ENCODE measurements around the gene GPNMB.

GPNMB gene

DNA sequence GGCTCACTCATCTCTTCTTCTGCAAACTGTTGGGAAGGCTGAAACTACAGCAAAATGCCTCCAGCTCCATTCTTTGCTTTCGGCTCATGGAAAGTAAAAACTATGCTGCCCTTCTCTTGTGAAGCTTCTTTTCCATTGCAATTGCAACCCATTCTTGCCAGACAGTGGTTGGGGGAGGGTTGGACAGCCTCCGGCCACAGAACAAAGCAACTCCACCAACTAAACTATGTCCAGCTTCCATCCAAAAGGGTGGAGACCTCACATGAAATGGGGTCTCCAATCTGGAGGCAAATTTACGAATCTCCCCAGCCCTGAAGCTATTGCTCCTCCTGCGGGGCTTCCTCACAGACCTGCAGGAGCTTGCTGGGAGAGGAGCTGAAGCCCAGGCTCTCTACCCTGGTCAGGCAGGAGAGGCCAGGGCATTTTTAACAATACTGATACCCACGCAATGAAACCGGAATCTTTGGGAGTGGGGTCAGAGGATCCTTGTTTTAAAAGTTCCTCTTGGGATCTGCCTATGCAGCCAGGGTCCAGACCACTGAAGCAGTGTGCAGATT is 549 bp downstream of the GPNMB start:
- peaks cover 91% of the 10 kb centered on the region for H3K27me3 Mint-ChIP-seq
- ATAC-seq (no peak), DNase-seq (no peak)
- H3K4me1 Mint-ChIP-seq, result peaks cover 7% of the 10 kb centered on the region
- peak overlapping the region in 1 of 2 donors; percentile 37 for H3K4me3 Mint-ChIP-seq
- H3K9me3 Mint-ChIP-seq, result peaks cover 8 to 11% of the 10 kb centered on the region in 2 donors
- no peak overlapping the region for H3K27ac Mint-ChIP-seq

GRCh38 chr7:23247603-23248335 is 1.2 kb downstream of the GPNMB start:
- peaks cover 8 to 15% of the 10 kb centered on the region in 2 donors for H3K9me3 Mint-ChIP-seq
- peaks cover 7% of the 10 kb centered on the region for H3K4me1 Mint-ChIP-seq
- ATAC-seq (no peak), DNase-seq (no peak)
- H3K4me3 Mint-ChIP-seq, result peak overlapping the region; percentile 23 to 64
- peaks cover 97% of the 10 kb centered on the region for H3K27me3 Mint-ChIP-seq
- peak overlapping the region in 1 of 2 donors; percentile 50 for H3K27ac Mint-ChIP-seq

GRCh38 chr7:23249486-23249885 is 2.9 kb downstream of the GPNMB start:
- no peak for ATAC-seq
- peaks cover 93% of the 10 kb centered on the region for H3K27me3 Mint-ChIP-seq

DNA sequence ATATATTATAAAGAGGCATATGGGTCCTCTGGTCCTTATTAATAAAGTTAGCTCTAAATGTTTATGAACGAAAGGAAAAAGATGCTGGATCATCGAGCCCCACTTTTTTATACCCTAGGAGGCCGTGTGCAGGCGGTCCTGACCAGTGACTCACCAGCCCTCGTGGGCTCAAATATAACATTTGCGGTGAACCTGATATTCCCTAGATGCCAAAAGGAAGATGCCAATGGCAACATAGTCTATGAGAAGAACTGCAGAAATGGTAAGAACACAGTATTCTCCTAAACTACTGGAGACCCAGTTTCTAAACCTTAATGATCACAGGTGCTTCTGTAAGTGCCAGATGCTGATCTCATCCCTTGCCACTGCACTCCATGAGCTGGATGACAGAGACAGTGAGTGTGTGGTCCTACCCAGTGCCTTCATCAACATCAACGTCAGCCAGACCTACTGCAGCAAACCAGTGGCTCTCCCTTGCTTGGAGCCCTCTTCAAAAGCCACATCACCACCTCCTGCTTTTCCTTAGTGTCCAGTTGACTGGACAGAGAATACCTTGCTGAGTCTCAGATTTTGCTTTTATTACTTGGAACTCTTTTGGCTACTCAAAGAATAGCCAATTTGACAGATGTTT is 7.6 kb downstream of the GPNMB start:
- Mint-ChIP-seq H3K9me3 (peaks cover 8 to 15% of the 10 kb centered on the region in 2 donors), H3K27me3 (peaks cover 65% of the 10 kb centered on the region), H3K4me1 (no peaks in the 10 kb centered on the region), H3K27ac (no peak overlapping the region), H3K4me3 (no peak overlapping the region)
- DNase-seq, result no peak
- no peak for ATAC-seq

More at GRCh38 chr7:23249486-23249885, 2.9 kb downstream of the GPNMB start:
- H3K4me1 Mint-ChIP-seq, result peaks cover 7% of the 10 kb centered on the region
- H3K4me3 Mint-ChIP-seq, result no peak overlapping the region
- DNase-seq, result no peak
- H3K9me3 Mint-ChIP-seq, result peaks cover 8 to 15% of the 10 kb centered on the region in 2 donors
- H3K27ac Mint-ChIP-seq, result no peak overlapping the region

DNA sequence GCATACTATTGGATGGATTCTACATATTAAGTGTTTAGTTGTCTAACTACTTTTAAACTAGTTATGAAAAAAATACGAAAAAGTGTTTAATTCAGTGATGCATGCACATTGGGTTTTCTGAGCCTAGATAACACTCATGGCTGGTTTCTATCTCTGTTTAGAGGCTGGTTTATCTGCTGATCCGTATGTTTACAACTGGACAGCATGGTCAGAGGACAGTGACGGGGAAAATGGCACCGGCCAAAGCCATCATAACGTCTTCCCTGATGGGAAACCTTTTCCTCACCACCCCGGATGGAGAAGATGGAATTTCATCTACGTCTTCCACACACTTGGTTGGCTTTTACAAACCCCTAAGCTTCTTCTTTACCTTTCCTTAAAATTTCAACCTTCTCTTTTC is 10.2 kb downstream of the GPNMB start:
- DNase-seq, result no peak

GRCh38 chr7:23260371-23260770 is 13.8 kb downstream of the GPNMB start:
- H3K4me1 Mint-ChIP-seq, result no peaks in the 10 kb centered on the region
- ATAC-seq (no peak), DNase-seq (no peak)
- no peaks in the 10 kb centered on the region for H3K9me3 Mint-ChIP-seq
- peaks cover 16% of the 10 kb centered on the region for H3K27me3 Mint-ChIP-seq
- H3K27ac Mint-ChIP-seq, result no peak overlapping the region
- no peak overlapping the region for H3K4me3 Mint-ChIP-seq

More for the DNA sequence above, 10.2 kb downstream of the GPNMB start:
- no peak for ATAC-seq
- H3K27me3 Mint-ChIP-seq, result peaks cover 42% of the 10 kb centered on the region
- H3K4me1 Mint-ChIP-seq, result no peaks in the 10 kb centered on the region
- no peak overlapping the region for H3K4me3 Mint-ChIP-seq
- H3K9me3 Mint-ChIP-seq, result peaks cover under 1 to 8% of the 10 kb centered on the region in 2 donors
- H3K27ac Mint-ChIP-seq, result no peak overlapping the region

DNA sequence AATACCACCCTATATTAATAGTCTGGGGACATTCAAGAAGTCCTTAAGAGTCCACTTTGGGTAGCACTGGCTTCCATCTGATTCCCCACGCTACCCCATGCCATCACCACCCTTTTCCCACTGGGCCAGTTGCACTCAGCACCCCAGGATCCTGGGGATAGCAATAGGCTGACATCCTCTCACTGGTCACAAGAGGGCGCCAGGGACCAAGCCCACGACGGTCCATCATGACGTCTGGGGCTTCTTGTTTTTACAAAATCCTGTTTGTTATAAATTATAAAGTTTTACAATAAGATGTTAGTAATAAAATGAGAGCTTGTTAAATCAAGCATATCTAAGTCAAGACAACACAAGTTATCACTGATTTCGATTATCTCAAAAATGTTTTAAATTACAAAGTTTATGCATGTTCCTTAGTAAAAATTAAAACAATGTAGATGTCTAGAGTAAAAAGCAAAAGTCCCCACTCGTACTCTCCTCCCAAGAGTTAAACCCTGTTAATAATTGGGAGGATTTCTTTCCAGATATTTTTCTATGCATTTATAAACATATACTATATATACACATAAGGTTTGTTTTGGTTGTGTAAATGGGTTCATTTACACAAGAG is 15.4 kb downstream of the GPNMB start:
- peak; percentile 50 to 55 for DNase-seq
- Mint-ChIP-seq H3K27ac (no peak overlapping the region), H3K27me3 (peaks cover 16% of the 10 kb centered on the region), H3K4me1 (no peaks in the 10 kb centered on the region), H3K4me3 (no peak overlapping the region), H3K9me3 (no peaks in the 10 kb centered on the region)
- peak; percentile 81 for ATAC-seq

DNA sequence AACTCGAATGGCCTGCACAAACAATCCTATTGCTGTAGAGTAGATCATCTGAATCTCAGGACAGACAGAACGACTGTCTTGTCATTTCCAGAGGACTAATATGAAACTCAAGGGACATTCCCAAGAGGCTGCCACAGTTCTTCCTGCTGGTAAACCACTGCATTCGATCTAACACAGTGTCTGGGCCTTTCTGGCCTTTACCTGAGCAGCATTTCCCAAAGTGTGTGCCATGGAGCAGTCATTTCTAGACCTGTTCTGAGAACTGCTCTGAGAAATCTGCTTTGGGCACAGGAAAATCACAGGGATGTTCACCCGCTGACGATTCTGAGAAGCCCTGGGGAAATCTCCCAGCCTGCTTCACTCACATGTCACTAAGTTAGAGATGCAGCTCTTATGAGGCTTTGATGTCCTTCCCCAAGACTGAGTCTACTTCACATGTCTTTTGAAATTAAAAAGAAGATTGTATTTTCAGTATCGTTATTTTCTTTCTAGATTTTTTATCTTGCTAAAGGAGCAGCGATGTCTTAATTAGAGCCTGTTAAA is 18.4 kb downstream of the GPNMB start:
- ATAC-seq (no peak), DNase-seq (no peak)
- Mint-ChIP-seq H3K27ac (no peak overlapping the region), H3K27me3 (no peaks in the 10 kb centered on the region), H3K4me1 (no peaks in the 10 kb centered on the region), H3K9me3 (no peaks in the 10 kb centered on the region), H3K4me3 (no peak overlapping the region)

DNA sequence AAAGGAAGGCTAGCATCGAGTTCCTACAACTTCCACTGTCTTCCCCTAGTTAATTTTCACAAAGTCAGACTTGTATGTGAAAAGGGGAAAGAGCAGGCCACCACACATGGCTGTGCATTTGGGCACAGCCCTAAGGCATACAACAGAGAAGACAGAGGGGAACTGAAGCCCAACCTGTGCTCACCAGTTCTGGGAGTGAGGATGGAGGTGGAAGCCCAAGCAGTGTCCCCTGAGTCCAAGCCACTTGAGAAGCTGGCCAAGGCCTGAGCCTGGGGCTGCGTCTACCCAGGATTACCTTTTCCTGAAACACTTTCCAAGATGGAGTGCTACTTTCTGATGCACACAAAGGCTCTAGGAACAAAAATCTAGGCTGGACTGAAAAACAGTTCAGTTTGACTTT is 20.3 kb downstream of the GPNMB start:
- no peak for DNase-seq
- ATAC-seq, result no peak
- H3K4me3 Mint-ChIP-seq, result no peak overlapping the region
- H3K27ac Mint-ChIP-seq, result no peak overlapping the region
- H3K9me3 Mint-ChIP-seq, result no peaks in the 10 kb centered on the region
- H3K4me1 Mint-ChIP-seq, result no peaks in the 10 kb centered on the region
- peaks cover 1% of the 10 kb centered on the region for H3K27me3 Mint-ChIP-seq

DNA sequence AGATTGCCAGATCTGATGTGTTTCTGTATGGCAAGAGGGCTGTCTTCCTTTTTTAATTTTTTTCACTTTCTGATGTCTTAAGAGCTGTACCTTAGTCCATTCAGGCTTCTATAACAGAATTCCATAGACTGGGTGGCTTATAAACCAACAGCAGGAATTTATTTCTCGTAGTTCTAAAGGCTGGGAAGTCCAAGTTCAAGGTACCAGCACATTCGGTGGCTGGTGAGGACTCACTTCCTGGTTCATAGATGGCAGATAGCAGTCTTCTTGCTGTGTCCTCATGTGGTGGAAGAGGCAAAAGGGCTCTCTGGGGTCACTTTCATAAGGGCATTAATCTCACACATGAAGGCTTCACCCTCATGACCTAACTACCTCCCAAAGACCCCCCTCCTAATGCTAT is 20.8 kb downstream of the GPNMB start:
- no peak overlapping the region for H3K27ac Mint-ChIP-seq

GRCh38 chr7:23268167-23268566 is 21.6 kb downstream of the GPNMB start:
- Mint-ChIP-seq H3K4me1 (peaks cover 12% of the 10 kb centered on the region), H3K9me3 (no peaks in the 10 kb centered on the region), H3K27ac (no peak overlapping the region), H3K27me3 (peaks cover 8% of the 10 kb centered on the region), H3K4me3 (no peak overlapping the region)
- no peak for DNase-seq
- no peak for ATAC-seq

More for the DNA sequence above, 20.8 kb downstream of the GPNMB start:
- DNase-seq (no peak), ATAC-seq (no peak)
- Mint-ChIP-seq H3K4me3 (no peak overlapping the region), H3K9me3 (no peaks in the 10 kb centered on the region), H3K4me1 (peaks cover 4% of the 10 kb centered on the region), H3K27me3 (peaks cover 5% of the 10 kb centered on the region)

DNA sequence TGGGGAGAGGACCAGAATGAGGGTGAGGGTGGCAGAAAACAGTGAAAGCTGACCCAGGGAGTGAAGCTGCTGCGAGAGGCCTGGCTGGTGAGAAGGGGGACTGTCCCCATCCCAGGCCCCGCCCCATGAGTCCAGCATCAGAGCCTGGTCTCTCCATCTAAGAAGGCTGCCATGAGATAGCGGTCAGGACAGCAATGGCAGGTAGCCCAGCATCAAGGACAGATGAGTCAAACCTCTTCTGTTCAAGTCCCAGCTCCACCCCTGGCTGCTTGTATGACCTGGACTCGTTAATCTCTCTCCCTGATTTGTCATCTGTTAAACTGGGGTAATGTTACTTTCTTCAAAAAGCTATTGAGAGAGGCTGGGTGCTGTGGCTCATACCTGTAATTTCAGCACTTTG is 22.2 kb downstream of the GPNMB start:
- no peaks in the 10 kb centered on the region for H3K9me3 Mint-ChIP-seq
- DNase-seq (no peak), ATAC-seq (no peak)
- H3K27me3 Mint-ChIP-seq, result peaks cover 8% of the 10 kb centered on the region
- peaks cover 18% of the 10 kb centered on the region for H3K4me1 Mint-ChIP-seq
- no peak overlapping the region for H3K4me3 Mint-ChIP-seq
- no peak overlapping the region for H3K27ac Mint-ChIP-seq

DNA sequence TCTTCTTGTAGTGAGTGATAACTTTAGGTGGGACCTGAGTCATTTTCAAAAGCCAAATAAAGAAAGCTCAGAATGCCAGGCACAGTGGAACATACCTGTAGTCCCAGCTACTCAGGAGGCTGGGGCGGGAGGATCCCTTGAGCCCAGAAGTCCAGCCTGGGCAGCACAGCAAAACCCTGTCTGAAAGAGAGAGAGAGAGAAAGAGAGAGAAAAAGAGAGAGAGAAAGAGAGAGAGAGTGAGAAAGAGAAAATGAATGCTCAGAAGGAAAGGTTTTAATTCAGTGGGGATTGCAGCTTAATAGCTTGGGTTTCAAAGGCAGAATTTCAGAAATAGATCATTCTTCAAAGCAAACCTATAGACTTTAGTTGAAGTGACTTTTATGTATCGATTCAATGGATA is 25.7 kb downstream of the GPNMB start:
- H3K9me3 Mint-ChIP-seq, result no peaks in the 10 kb centered on the region
- DNase-seq, result no peak
- H3K4me1 Mint-ChIP-seq, result peaks cover 25% of the 10 kb centered on the region
- H3K4me3 Mint-ChIP-seq, result no peak overlapping the region
- no peak for ATAC-seq
- peaks cover 8% of the 10 kb centered on the region for H3K27me3 Mint-ChIP-seq
- H3K27ac Mint-ChIP-seq, result no peak overlapping the region

DNA sequence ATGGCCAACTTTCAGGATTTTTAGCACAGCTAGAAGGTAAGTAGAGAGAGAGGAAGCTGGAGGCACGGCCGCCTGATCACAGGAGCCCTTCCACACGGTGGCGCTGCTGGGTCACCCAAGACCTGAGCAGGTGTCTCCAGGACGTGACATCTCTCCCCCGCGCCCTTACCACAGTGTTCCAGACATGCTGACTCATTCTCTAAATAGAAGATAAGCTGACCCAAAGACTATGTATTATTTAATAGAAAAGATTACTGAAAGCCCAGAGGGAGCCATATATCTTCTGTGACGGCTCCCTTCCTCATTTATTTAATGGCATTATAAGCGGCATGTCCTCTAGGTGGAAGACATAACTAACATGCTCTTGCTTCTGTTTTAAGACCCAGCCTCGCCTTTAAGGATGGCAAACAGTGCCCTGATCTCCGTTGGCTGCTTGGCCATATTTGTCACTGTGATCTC is 26.6 kb downstream of the GPNMB start:
- DNase-seq (peak; percentile 83 to 89), ATAC-seq (peak; percentile 98)
- Mint-ChIP-seq H3K9me3 (no peaks in the 10 kb centered on the region), H3K4me1 (peaks cover 25% of the 10 kb centered on the region), H3K27me3 (peaks cover 8% of the 10 kb centered on the region), H3K27ac (peak overlapping the region in 1 of 2 donors; percentile 83), H3K4me3 (peak overlapping the region; percentile 80)

DNA sequence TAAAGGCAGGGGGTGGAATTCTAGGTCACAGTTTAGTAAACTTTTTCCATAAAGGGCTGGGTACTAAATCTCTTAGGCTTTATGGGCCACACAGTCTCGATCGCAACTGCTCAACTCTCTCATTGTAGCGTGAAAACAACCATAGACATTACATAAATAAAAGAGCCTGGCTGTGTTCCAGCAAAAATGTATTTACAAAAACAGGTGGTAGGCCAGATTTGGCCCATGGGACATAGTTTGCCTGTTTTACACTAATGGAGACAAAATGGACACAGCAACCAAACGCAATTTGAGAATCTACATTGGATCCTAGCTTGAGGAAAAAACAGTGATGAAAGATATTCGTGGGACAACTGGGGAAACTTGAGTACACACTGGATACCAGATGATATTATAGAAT is 29.3 kb downstream of the GPNMB start:
- Mint-ChIP-seq H3K9me3 (no peaks in the 10 kb centered on the region), H3K27ac (no peak overlapping the region), H3K4me1 (peaks cover 25% of the 10 kb centered on the region), H3K4me3 (no peak overlapping the region), H3K27me3 (peaks cover 8% of the 10 kb centered on the region)
- ATAC-seq, result no peak
- DNase-seq, result no peak
